D721Med (cell line): ENCODE measurements around the gene SRGAP3.

Experiments used
- DNase-seq: peaks from one replicate; pipeline ENCODE4 v3.0.0; 2011; ENCODE audit warnings: low spot score; ENCODE audit not compliant: insufficient read length
- FAIRE-seq: peaks from 2 replicates; lab custom pipeline; 2011; peaks lifted over from hg19 to GRCh38; lab: Jason Lieb, UNC
- CTCF ChIP-seq: IDR thresholded peaks from 2 replicates; pipeline ENCODE4 v1.5.1; 2012; ENCODE audit warnings: mild to moderate bottlenecking, control low read depth; ENCODE audit not compliant: insufficient read depth; ENCODE audit errors: missing control alignments

SRGAP3 gene

GRCh38 chr3:9130345-9131305 is 118.8 kb downstream of the SRGAP3 start:
- FAIRE-seq (no peak), DNase-seq (no peak)
- no peak for TF ChIP-seq CTCF

- no peak for FAIRE-seq
- DNase-seq, result no peak
- no peak for TF ChIP-seq CTCF
Measured at GRCh38 chr3:9129365-9129764, 120.1 kb downstream of the SRGAP3 start.

GRCh38 chr3:9125278-9125951 is 124.0 kb downstream of the SRGAP3 start:
- FAIRE-seq (no peak), DNase-seq (no peak)
- no peak for TF ChIP-seq CTCF

GRCh38 chr3:9124730-9125129 is 124.7 kb downstream of the SRGAP3 start:
- DNase-seq (no peak), FAIRE-seq (no peak)
- TF ChIP-seq CTCF, result no peak

- no peak for DNase-seq
- no peak for FAIRE-seq
- no peak for TF ChIP-seq CTCF
Measured at GRCh38 chr3:9123840-9124239, 125.6 kb downstream of the SRGAP3 start.

- FAIRE-seq, result no peak
- DNase-seq, result no peak
- TF ChIP-seq CTCF, result no peak
Measured at GRCh38 chr3:9122732-9123364, 126.6 kb downstream of the SRGAP3 start.
